ENCODE measurements around the gene SMPD1. TPM values are rescaled to one million over a fixed set of nuclear protein-coding genes. Genes with fewer than 3 reads are reported as not detected.

The SMPD1 gene
- total and polyA plus RNA-seq, 4 donors, result 19.3 to 69.5 (median 32.9) TPM

DNA sequence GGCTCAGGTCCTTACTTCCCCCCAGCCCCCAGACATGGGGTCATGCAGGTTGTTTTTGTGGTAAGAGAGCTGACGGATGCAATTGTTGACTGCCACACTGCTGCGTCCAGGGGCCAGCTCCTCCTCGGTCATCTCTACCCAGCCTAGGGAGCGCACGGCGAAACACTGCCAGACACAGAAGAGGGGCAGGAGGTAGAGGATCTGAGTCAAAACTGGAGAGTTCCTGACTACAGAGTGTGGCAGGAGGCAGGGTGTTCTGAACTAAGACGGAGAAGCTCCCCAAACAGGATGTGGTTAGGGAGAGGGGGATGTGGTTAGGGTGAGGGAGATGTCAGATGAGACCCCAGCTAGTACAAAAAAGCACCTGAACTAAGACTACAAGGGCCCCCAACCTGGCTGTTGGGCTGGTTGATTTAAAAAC lies 12.3 kb downstream of the SMPD1 start:
- H3K27me3 ChIP-seq (ENCODE audit: control insufficient read depth in 3 of 3, insufficient read depth in 3 of 3, low read length in 2 of 3), result no peaks in the 10 kb centered on the region
- no peak overlapping the region for H3K4me3 ChIP-seq
- peaks cover 5 to 15% (median 9%) of the 10 kb centered on the region in 4 donors for H3K36me3 ChIP-seq (ENCODE audit: control insufficient read depth in 4 of 4, insufficient read depth in 4 of 4, low read length in 4 of 4)
- DNase-seq (no peak), ATAC-seq (ENCODE audit: insufficient read depth, low FRiP score) (no peak)
- TF ChIP-seq, protein P1, sequence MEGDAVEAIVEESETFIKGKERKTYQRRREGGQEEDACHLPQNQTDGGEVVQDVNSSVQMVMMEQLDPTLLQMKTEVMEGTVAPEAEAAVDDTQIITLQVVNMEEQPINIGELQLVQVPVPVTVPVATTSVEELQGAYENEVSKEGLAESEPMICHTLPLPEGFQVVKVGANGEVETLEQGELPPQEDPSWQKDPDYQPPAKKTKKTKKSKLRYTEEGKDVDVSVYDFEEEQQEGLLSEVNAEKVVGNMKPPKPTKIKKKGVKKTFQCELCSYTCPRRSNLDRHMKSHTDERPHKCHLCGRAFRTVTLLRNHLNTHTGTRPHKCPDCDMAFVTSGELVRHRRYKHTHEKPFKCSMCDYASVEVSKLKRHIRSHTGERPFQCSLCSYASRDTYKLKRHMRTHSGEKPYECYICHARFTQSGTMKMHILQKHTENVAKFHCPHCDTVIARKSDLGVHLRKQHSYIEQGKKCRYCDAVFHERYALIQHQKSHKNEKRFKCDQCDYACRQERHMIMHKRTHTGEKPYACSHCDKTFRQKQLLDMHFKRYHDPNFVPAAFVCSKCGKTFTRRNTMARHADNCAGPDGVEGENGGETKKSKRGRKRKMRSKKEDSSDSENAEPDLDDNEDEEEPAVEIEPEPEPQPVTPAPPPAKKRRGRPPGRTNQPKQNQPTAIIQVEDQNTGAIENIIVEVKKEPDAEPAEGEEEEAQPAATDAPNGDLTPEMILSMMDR (IDR thresholded peaks at IDR 0.05; ENCODE audit: control extremely low read depth, extremely low read depth), result no peak
- H3K27ac ChIP-seq (ENCODE audit: low read depth in 1 of 2, low read length in 1 of 2), result no peak overlapping the region
- no peak overlapping the region for H3K9ac ChIP-seq (ENCODE audit: insufficient read depth in 1 of 2, low read length in 2 of 2)
- H3K4me1 ChIP-seq (ENCODE audit: control insufficient read depth in 5 of 5, insufficient read depth in 5 of 5, low read length in 5 of 5), result peaks cover 0 to 6% (median 4%) of the 10 kb centered on the region in 5 donors
- H3K9me3 ChIP-seq (ENCODE audit: control insufficient read depth in 4 of 4, insufficient read depth in 3 of 4, low read length in 3 of 4), result no peaks in the 10 kb centered on the region
- 42 to 64% methylated on average over 7 of the region's 7 CpGs for WGBS, 2 donors

DNA sequence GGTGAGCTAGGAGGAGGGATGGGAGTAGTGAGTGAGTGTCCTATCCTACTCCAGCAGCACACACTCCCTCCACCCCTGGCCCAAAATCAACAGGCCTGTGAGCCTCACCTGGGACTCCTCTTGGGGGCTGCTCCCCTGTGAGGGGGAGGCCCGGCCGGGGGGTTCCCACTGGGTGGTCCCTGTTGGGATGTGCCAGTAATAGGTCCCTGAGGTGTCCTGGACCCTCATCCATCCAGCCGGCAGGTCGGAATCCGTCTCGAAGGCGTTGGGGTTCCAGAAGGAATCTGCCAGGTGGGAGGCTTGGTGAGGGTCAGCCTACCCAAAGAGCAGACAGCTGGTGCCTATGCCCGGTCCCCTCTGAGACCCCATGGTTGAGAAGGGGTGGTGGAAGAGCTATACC lies 13.3 kb downstream of the SMPD1 start:
- H3K36me3 ChIP-seq (ENCODE audit: control insufficient read depth in 4 of 4, insufficient read depth in 4 of 4, low read length in 4 of 4), result peaks cover 5 to 13% (median 8%) of the 10 kb centered on the region in 4 donors
- no peak overlapping the region for H3K4me3 ChIP-seq
- 94% methylated on average over 8 of the region's 8 CpGs for WGBS, 2 donors
- no peak overlapping the region for H3K27ac ChIP-seq (ENCODE audit: low read depth in 1 of 2, low read length in 1 of 2)
- no peak for DNase-seq
- no peaks in the 10 kb centered on the region for H3K9me3 ChIP-seq (ENCODE audit: control insufficient read depth in 4 of 4, insufficient read depth in 3 of 4, low read length in 3 of 4)
- H3K9ac ChIP-seq (ENCODE audit: insufficient read depth in 1 of 2, low read length in 2 of 2), result no peak overlapping the region
- peaks cover 0 to 2% (median 0%) of the 10 kb centered on the region in 5 donors for H3K4me1 ChIP-seq (ENCODE audit: control insufficient read depth in 5 of 5, insufficient read depth in 5 of 5, low read length in 5 of 5)
- TF ChIP-seq, protein P1 (IDR thresholded peaks at IDR 0.05; ENCODE audit: control extremely low read depth, extremely low read depth), result no peak
- no peak for ATAC-seq (ENCODE audit: insufficient read depth, low FRiP score)
- H3K27me3 ChIP-seq (ENCODE audit: control insufficient read depth in 3 of 3, insufficient read depth in 3 of 3, low read length in 2 of 3), result no peaks in the 10 kb centered on the region

DNA sequence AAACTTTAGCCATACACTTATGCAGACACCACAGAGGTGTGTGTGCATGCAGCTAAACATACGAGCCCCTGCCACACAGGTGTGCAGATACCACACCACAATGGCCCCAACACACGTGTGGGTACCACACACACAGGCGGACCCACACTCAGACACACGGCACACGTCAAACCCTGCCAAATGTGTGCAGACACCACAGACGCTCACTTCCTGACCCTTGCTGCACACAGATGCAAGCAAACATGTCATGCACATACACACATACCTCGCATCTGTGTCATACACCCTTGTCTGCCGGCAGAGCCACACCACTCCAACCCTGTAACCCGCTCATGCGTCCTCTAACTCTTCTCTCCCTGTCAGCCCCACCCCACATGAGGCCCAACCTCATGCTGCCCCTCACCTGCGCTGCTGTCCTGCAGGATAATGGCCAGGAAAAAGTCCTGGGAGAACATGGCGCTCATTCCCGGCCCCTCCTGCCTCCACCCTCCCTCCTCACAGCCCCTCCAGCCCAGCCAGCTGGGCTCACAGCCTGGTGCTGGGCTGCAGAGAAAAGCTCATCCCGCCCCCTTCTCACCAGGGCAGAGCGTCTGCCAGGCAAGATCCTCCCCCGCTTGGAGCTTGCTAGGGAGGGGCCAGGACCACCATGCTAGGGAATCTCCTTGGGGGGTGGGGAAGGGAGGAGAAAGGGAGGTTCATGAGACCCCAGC lies 14.2 kb downstream of the SMPD1 start:
- DNase-seq (no peak), ATAC-seq (ENCODE audit: insufficient read depth, low FRiP score) (no peak)
- no peak overlapping the region for H3K9ac ChIP-seq (ENCODE audit: insufficient read depth in 1 of 2, low read length in 2 of 2)

More for the DNA sequence above, 14.2 kb downstream of the SMPD1 start:
- Histone ChIP-seq H3K9me3 (ENCODE audit: control insufficient read depth in 4 of 4, insufficient read depth in 3 of 4, low read length in 3 of 4) (no peaks in the 10 kb centered on the region), H3K27ac (ENCODE audit: low read depth in 1 of 2, low read length in 1 of 2) (no peak overlapping the region), H3K4me3 (no peak overlapping the region), H3K36me3 (ENCODE audit: control insufficient read depth in 4 of 4, insufficient read depth in 4 of 4, low read length in 4 of 4) (peaks cover 2 to 13% (median 6%) of the 10 kb centered on the region in 4 donors), H3K27me3 (ENCODE audit: control insufficient read depth in 3 of 3, insufficient read depth in 3 of 3, low read length in 2 of 3) (no peaks in the 10 kb centered on the region), H3K4me1 (ENCODE audit: control insufficient read depth in 5 of 5, insufficient read depth in 5 of 5, low read length in 5 of 5) (peaks cover 0 to 2% (median 0%) of the 10 kb centered on the region in 5 donors)
- TF ChIP-seq, protein P1 (IDR thresholded peaks at IDR 0.05; ENCODE audit: control extremely low read depth, extremely low read depth), result no peak
- WGBS, 2 donors, result 82 to 90% methylated on average over 16 of the region's 16 CpGs
